AG09309 (cell line): ENCODE results near the gene CMTM2.
"Not testable (repeated sequence)": the region's sequence is repeated elsewhere in the genome, so short reads cannot be mapped to it uniquely, and the experiment has no call there.

Experiments
- DNase-seq: peaks from one replicate; pipeline ENCODE4 v3.0.0-alpha.2; 2010; ENCODE audit warnings: low read depth
- H3K4me3 ChIP-seq: 2 replicates; pipeline ENCODE4 v1.5.1; 2011; ENCODE audit warnings: mild to moderate bottlenecking, low read depth, low read length, moderate library complexity; ENCODE audit not compliant: control insufficient read depth
- CTCF ChIP-seq: IDR thresholded peaks from 2 replicates; pipeline ENCODE4 v1.5.1; 2011; ENCODE audit warnings: mild to moderate bottlenecking, low read depth, low read length, inconsistent platforms; ENCODE audit not compliant: insufficient read depth, control insufficient read depth; ENCODE audit errors: missing control alignments

Gene CMTM2

GRCh38 chr16:66591018-66591417, 11.8 kb downstream of the CMTM2 start:
- H3K4me3 ChIP-seq, result no peak overlapping the region
- TF ChIP-seq CTCF, result no peak
- DNase-seq, result no peak

GRCh38 chr16:66592241-66592640, 13.0 kb downstream of the CMTM2 start:
- no peak overlapping the region for H3K4me3 ChIP-seq

GRCh38 chr16:66592814-66593213, 13.6 kb downstream of the CMTM2 start:
- TF ChIP-seq CTCF, result no peak
- DNase-seq, result no peak
- no peak overlapping the region for H3K4me3 ChIP-seq

More at GRCh38 chr16:66592241-66592640, 13.0 kb downstream of the CMTM2 start:
- no peak for DNase-seq
- no peak for TF ChIP-seq CTCF

- no peak overlapping the region for H3K4me3 ChIP-seq
- no peak for DNase-seq
- no peak for TF ChIP-seq CTCF
These were observed 15.5 kb downstream of the CMTM2 start for GRCh38 chr16:66594739-66595138.

- not testable (repeated sequence) for DNase-seq, H3K4me3 ChIP-seq
These were observed 17.3 kb downstream of the CMTM2 start for GRCh38 chr16:66596559-66596958.

- no peak overlapping the region for H3K4me3 ChIP-seq
- TF ChIP-seq CTCF, result no peak
- no peak for DNase-seq
These were observed 18.0 kb downstream of the CMTM2 start for GRCh38 chr16:66596986-66597848.

GRCh38 chr16:66598111-66598510, 18.8 kb downstream of the CMTM2 start:
- no peak for DNase-seq
- H3K4me3 ChIP-seq, result no peak overlapping the region
- no peak for TF ChIP-seq CTCF
